Measurements from ENCODE around the gene SDHAF3.

The SDHAF3 gene

GRCh38 chr7:97224316-97224715 is 106.8 kb downstream of the SDHAF3 start:
- DNase-seq: no peak

GRCh38 chr7:97226541-97226940 is 109.0 kb downstream of the SDHAF3 start:
- DNase-seq: no peak
